WTC11 (cell line): Measurements from ENCODE around the gene DLG5. TPM values are rescaled to one million over a fixed set of nuclear protein-coding genes. Genes with fewer than 3 reads are reported as not detected.

Experiments
- ATAC-seq: fragments of 200-7000 bp; cut with Tn5 transposase; 2 replicates; pipeline ENCODE4 v1.10.0; 2021; ENCODE audit warnings: mild to moderate bottlenecking, moderate library complexity
- CTCF ChIA-PET: fragments of 300-600 bp; sonication (Branson Sonifier 250); formaldehyde crosslinking; loops from one replicate; lab custom pipeline; 2021; ENCODE audit warnings: antibody characterized with exemption; lab: Charles Lee
- POLR2A ChIA-PET: fragments of 350-600 bp; sonication (Branson Sonifier 250); formaldehyde crosslinking; loops from one replicate; lab custom pipeline; 2021; ENCODE audit warnings: antibody characterized with exemption; lab: Charles Lee
- DNase-seq: peaks from one replicate; pipeline ENCODE4 v3.0.0; 2021; ENCODE audit warnings: low spot score
- H3K27ac Mint-ChIP-seq: 2 replicates; pipeline ENCODE4 v1.8.0; 2021; ENCODE audit warnings: mixed read lengths
- H3K27me3 Mint-ChIP-seq: 2 replicates; pipeline ENCODE4 v1.8.0; 2021; ENCODE audit warnings: low read depth, mild to moderate bottlenecking, moderate library complexity, mixed read lengths
- H3K36me3 Mint-ChIP-seq: 2 replicates; pipeline ENCODE4 v1.8.0; 2021; ENCODE audit warnings: mixed read lengths
- H3K4me1 Mint-ChIP-seq: 2 replicates; pipeline ENCODE4 v1.8.0; 2022; ENCODE audit warnings: mixed read lengths
- H3K4me3 Mint-ChIP-seq: 2 replicates; pipeline ENCODE4 v1.8.0; 2021; ENCODE audit warnings: mild to moderate bottlenecking, moderate library complexity, mixed read lengths
- H3K9me3 Mint-ChIP-seq: 2 replicates; pipeline ENCODE4 v1.8.0; 2021; ENCODE audit warnings: mixed read lengths
- ATF1 ChIP-seq: sonication (generic); formaldehyde crosslinking; IDR thresholded peaks from 2 replicates; pipeline ENCODE4 v1.8.1; 2023; ENCODE audit warnings: mild to moderate bottlenecking, moderate library complexity, missing genetic modification reagents
- ELF4 ChIP-seq: sonication (generic); formaldehyde crosslinking; IDR thresholded peaks from 2 replicates; pipeline ENCODE4 v1.8.1; 2022; ENCODE audit warnings: low read depth, mild to moderate bottlenecking, moderate library complexity, missing genetic modification reagents
- ESRRA ChIP-seq: sonication (generic); formaldehyde crosslinking; IDR thresholded peaks from 2 replicates; pipeline ENCODE4 v1.8.1; 2022; ENCODE audit warnings: mild to moderate bottlenecking, missing genetic modification reagents, borderline replicate concordance
- FOXK1 ChIP-seq: sonication (generic); formaldehyde crosslinking; IDR thresholded peaks from 2 replicates; pipeline ENCODE4 v1.8.0; 2022; ENCODE audit warnings: mild to moderate bottlenecking, moderate library complexity, missing genetic modification reagents
- GRHL2 ChIP-seq: fragments of 250-450 bp; sonication (Bioruptor Pico); IDR thresholded peaks from 2 replicates; pipeline ENCODE4 v1.8.0; 2022; ENCODE audit warnings: mild to moderate bottlenecking, moderate library complexity; ENCODE audit not compliant: insufficient replicate concordance, severe bottlenecking
- GTF2I ChIP-seq: fragments of 250-450 bp; sonication (Bioruptor Pico); conservative IDR thresholded peaks from 2 replicates; pipeline ENCODE4 v1.4.0; 2021; ENCODE audit warnings: mild to moderate bottlenecking
- MXD4 ChIP-seq: fragments of 250-450 bp; sonication (Bioruptor Pico); IDR thresholded peaks from 2 replicates; pipeline ENCODE4 v1.8.0; 2021; ENCODE audit warnings: mild to moderate bottlenecking, moderate library complexity, borderline replicate concordance
- MYBL2 ChIP-seq: sonication (generic); formaldehyde crosslinking; IDR thresholded peaks from 2 replicates; pipeline ENCODE4 v1.8.1; 2023; ENCODE audit warnings: mild to moderate bottlenecking, moderate library complexity, missing genetic modification reagents
- NR2C2 ChIP-seq: sonication (generic); formaldehyde crosslinking; IDR thresholded peaks from 2 replicates; pipeline ENCODE4 v1.8.0; 2022; ENCODE audit warnings: mild to moderate bottlenecking, missing genetic modification reagents
- OVOL2 ChIP-seq: fragments of 250-450 bp; sonication (Bioruptor Pico); IDR thresholded peaks from 2 replicates; pipeline ENCODE4 v1.9.0; 2021; ENCODE audit warnings: mild to moderate bottlenecking, borderline replicate concordance
- PRRX2 ChIP-seq: fragments of 250-450 bp; sonication (Bioruptor Pico); IDR thresholded peaks from 2 replicates; pipeline ENCODE4 v1.8.0; 2021; ENCODE audit warnings: mild to moderate bottlenecking
- SMAD3 ChIP-seq: sonication (generic); formaldehyde crosslinking; IDR thresholded peaks from 2 replicates; pipeline ENCODE4 v1.8.0; 2022; ENCODE audit warnings: missing genetic modification reagents, mild to moderate bottlenecking, borderline replicate concordance
- TCF7 ChIP-seq: sonication (generic); formaldehyde crosslinking; IDR thresholded peaks from 2 replicates; pipeline ENCODE4 v1.8.0; 2022; ENCODE audit warnings: mild to moderate bottlenecking, low read depth, missing genetic modification reagents, moderate library complexity
- TEAD4 ChIP-seq: sonication (generic); formaldehyde crosslinking; IDR thresholded peaks from 2 replicates; pipeline ENCODE4 v1.8.0; 2022; ENCODE audit warnings: mild to moderate bottlenecking, missing genetic modification reagents
- ZNF671 ChIP-seq: fragments of 250-450 bp; sonication (Bioruptor Pico); IDR thresholded peaks from 2 replicates; pipeline ENCODE4 v1.8.0; 2021; ENCODE audit warnings: mild to moderate bottlenecking
- total RNA-seq: library from RNA; stranded (reverse); gene quantifications from 3 replicates; pipeline ENCODE4 v1.2.3, GENCODE V29; 2021
- TF ChIP-seq, protein P1 (sequence below): sonication (generic); formaldehyde crosslinking; IDR thresholded peaks from 2 replicates; pipeline ENCODE4 v1.8.1; 2022; ENCODE audit warnings: low read depth, mild to moderate bottlenecking, moderate library complexity, missing genetic modification reagents, borderline replicate concordance
- TF ChIP-seq, protein P2 (sequence below): fragments of 250-450 bp; sonication (Bioruptor Pico); conservative IDR thresholded peaks from 2 replicates; pipeline ENCODE4 v1.9.0; 2021; ENCODE audit warnings: mild to moderate bottlenecking
- TF ChIP-seq, protein P3 (sequence below): fragments of 250-450 bp; sonication (Bioruptor Pico); IDR thresholded peaks from 2 replicates; pipeline ENCODE4 v1.9.0; 2021; ENCODE audit warnings: mild to moderate bottlenecking
- TF ChIP-seq, protein P4 (sequence below): sonication (generic); formaldehyde crosslinking; IDR thresholded peaks from 2 replicates; pipeline ENCODE4 v1.8.1; 2023; ENCODE audit warnings: mild to moderate bottlenecking, missing genetic modification reagents, moderate library complexity
- TF ChIP-seq, protein P5 (sequence below): sonication (generic); formaldehyde crosslinking; conservative IDR thresholded peaks from 2 replicates; pipeline ENCODE4 v1.8.1; 2022; ENCODE audit warnings: mild to moderate bottlenecking, missing genetic modification reagents
- TF ChIP-seq, protein P6 (sequence below): fragments of 250-450 bp; sonication (Bioruptor Pico); IDR thresholded peaks from 2 replicates; pipeline ENCODE4 v1.9.0; 2021; ENCODE audit warnings: moderate library complexity, mild to moderate bottlenecking, inconsistent platforms, borderline replicate concordance

The DLG5 gene
- total RNA-seq, 1 experiment from 2014 or later: 65.5 TPM

DNA sequence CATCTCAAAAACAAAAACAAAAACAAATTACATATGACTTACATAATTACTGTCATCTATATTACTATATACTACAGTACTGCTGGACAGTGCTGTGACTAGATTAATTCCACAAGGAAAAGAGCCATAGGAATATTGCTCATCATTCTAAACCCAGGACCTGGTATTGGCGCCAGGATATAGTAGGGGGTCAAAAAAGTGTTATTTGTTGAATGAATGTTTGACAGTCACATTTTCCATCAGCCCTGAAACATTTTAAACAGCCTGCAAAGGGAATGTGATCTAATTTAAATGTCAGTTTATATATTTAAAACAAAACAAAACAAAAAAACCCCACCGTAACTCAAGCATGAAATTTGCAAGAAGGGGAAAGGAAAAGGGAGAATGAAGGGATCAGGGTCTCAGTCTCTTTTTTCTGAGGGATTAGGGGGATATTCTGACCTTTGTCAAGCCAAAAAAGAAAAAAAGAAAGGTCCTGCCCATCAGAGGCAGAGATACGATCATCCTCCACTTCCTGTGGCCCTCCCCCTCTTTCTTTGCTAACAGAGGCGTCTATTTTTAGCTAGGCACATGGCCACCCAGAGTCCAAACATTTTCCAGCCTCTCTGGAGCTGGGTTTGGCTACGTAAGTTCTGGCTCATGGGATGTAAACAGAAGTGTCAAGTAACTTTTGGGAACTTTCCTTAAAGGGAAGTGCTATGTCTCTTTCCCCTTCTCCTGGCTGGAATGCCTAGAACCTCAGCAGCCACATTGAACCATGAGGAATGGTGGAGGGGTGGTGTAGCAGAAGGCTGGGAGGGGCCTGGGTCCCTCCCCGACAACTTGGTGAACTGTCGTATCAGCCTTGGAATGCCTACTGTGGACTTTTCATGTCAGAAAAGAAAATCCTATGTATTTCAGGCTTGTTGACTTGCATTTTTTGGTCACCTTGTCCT, 44.6 kb upstream of the DLG5 start:
- Mint-ChIP-seq H3K4me3 (no peak overlapping the region), H3K27me3 (no peaks in the 10 kb centered on the region), H3K4me1 (peaks cover 20% of the 10 kb centered on the region), H3K36me3 (no peaks in the 10 kb centered on the region), H3K9me3 (no peaks in the 10 kb centered on the region), H3K27ac (peak overlapping the region; percentile 81)
- ChIA-PET POLR2A (no interaction called here), CTCF (interaction anchor here (0.6 to 1.4 kb wide), 3 partner anchors 17 to 158 kb away, joined by 3 to 5 read pairs (median 3); no protein-coding TSS in a partner anchor)
- no peak for DNase-seq
- TF ChIP-seq GTF2I (CRISPR knock-in tag) (0 out of 2 replicates have a peak, but pooled peaks have one; percentile 31), MYBL2 (CRISPR knock-in tag) (no peak), ELF4 (CRISPR knock-in tag) (no peak), PRRX2 (CRISPR knock-in tag) (no peak), NR2C2 (CRISPR knock-in tag) (no peak), OVOL2 (no peak)
- TF ChIP-seq, protein P1, sequence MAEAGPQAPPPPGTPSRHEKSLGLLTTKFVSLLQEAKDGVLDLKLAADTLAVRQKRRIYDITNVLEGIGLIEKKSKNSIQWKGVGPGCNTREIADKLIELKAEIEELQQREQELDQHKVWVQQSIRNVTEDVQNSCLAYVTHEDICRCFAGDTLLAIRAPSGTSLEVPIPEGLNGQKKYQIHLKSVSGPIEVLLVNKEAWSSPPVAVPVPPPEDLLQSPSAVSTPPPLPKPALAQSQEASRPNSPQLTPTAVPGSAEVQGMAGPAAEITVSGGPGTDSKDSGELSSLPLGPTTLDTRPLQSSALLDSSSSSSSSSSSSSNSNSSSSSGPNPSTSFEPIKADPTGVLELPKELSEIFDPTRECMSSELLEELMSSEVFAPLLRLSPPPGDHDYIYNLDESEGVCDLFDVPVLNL (CRISPR knock-in tag): no peak
- TF ChIP-seq, protein P2, sequence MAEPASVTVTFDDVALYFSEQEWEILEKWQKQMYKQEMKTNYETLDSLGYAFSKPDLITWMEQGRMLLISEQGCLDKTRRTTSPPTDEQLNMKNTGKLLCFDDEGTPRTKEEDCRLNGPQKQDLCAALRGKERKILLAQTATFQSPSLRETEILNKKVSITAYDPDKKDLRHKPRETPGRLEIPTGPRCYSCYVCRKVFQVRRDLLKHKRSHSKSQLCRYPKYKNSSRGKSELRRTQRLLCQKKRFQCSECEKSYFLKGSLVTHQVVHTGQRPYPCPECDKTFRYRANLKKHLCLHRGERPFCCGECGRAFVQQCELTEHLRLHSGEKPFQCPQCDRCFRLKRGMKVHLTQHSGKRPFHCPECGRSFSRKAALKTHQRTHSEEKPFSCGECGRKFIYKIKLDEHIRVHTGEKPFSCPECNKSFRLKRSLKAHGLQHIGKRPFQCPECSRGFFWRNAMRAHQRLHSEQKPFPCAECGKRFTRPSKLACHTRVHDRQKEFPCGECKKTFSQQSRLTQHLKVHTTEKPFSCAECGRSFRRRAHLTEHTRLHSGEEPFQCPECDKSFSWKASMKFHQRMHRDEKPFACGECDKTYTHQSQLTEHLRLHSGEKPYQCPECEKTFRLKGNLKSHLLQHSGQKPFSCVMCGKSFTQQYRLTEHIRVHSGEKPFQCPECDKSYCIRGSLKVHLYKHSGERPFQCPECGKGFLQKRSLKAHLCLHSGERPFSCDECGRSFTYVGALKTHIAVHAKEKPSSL (CRISPR knock-in tag): 0 out of 2 replicates have a peak, but pooled peaks have one; percentile 24
- TF ChIP-seq, all 79 proteins: peak for 2
- peak; percentile 11 for ATAC-seq

DNA sequence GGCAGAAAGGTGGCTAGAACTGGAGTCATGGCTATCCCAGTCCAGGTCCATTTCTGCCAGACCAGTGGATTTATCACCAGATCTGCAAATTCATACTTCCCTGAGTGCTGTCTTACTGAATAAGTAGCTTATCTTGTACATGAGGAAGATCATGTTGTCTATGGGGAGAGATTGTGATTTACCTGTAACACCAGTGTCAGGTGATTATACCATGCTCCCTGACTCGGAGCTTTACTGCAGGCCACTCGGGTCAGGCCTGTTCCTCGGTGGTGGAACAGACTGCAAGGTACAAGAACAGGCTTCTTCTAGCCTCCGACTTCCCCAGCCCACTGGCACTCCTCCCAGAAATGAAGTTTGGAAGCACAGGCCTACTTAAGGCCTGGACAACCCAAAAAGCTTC, 42.6 kb upstream of the DLG5 start:
- ChIA-PET POLR2A (no interaction called here), CTCF (interaction anchor here (2.5 kb wide), 1 partner anchor 79 kb away, joined by 15 read pairs; no protein-coding TSS in a partner anchor)
- H3K9me3 Mint-ChIP-seq: peaks cover 12% of the 10 kb centered on the region
- no peaks in the 10 kb centered on the region; the same call in 1 of the 2 replicates for H3K27me3 Mint-ChIP-seq
- DNase-seq (no peak), ATAC-seq (no peak)
- H3K4me1 Mint-ChIP-seq: peaks cover 11% of the 10 kb centered on the region
- peaks cover 11% of the 10 kb centered on the region for H3K36me3 Mint-ChIP-seq
- no peak overlapping the region for H3K4me3 Mint-ChIP-seq
- TF ChIP-seq ZNF671 (CRISPR knock-in tag) (no peak), TEAD4 (no peak), SMAD3 (CRISPR knock-in tag) (no peak)
- no peak overlapping the region for H3K27ac Mint-ChIP-seq

DNA sequence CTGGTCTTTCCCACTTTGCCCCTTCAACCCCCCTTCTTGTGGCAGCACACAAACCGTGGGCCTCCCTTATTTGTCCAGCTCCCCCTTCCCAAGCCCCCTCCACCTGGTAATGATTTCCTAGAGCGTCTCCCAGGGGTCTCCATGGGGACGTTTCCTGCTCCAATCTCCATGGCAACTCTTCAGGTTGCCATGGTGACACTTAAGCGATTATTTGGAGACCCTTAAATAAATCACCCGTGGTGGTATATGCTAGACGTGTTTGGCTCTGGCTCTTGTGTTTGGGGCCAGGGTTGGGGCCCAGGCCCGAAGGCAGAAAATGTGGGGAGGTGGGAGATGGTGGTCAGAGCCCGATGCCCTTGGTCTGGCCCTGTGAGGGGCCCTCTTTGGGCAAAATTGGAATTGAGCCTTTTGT, 41.1 kb upstream of the DLG5 start:
- POLR2A ChIA-PET: no interaction called here

DNA sequence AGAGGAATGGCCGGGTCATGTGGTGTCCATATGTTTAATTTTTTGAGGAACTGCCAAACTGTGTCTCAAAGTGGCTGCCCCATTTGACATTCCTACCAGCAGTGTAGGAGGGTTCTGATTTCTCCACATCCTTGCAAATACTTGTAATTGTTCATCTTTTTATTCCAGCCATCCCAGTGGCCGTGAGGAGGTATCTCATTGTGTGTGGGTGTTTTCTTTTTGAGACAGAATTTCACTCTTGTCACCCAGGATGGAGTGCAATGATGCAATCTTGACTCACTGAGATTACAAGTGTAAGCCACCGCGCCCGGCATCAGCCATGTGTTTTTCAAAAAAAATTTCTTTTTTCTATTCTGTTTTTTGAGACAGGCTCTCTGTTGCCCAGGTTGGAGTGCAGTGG, 38.7 kb upstream of the DLG5 start:
- CTCF ChIA-PET: interaction anchor here (0.9 to 2.6 kb wide), 3 partner anchors 9 to 76 kb away, joined by 3 to 11 read pairs (median 3); no protein-coding TSS in a partner anchor
- POLR2A ChIA-PET: no interaction called here
- TF ChIP-seq ATF1 (CRISPR knock-in tag) (no peak), FOXK1 (CRISPR knock-in tag) (no peak), TCF7 (CRISPR knock-in tag) (no peak), TEAD4 (no peak), OVOL2 (no peak), MYBL2 (CRISPR knock-in tag) (no peak), MXD4 (CRISPR knock-in tag) (no peak), GRHL2 (CRISPR knock-in tag) (no peak), ESRRA (no peak)
- TF ChIP-seq, protein P3, sequence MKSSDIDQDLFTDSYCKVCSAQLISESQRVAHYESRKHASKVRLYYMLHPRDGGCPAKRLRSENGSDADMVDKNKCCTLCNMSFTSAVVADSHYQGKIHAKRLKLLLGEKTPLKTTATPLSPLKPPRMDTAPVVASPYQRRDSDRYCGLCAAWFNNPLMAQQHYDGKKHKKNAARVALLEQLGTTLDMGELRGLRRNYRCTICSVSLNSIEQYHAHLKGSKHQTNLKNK: no peak
- TF ChIP-seq, protein P4, sequence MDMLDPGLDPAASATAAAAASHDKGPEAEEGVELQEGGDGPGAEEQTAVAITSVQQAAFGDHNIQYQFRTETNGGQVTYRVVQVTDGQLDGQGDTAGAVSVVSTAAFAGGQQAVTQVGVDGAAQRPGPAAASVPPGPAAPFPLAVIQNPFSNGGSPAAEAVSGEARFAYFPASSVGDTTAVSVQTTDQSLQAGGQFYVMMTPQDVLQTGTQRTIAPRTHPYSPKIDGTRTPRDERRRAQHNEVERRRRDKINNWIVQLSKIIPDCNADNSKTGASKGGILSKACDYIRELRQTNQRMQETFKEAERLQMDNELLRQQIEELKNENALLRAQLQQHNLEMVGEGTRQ: no peak
- TF ChIP-seq, protein P5, sequence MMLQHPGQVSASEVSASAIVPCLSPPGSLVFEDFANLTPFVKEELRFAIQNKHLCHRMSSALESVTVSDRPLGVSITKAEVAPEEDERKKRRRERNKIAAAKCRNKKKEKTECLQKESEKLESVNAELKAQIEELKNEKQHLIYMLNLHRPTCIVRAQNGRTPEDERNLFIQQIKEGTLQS (CRISPR knock-in tag): no peak
- TF ChIP-seq, protein P6, sequence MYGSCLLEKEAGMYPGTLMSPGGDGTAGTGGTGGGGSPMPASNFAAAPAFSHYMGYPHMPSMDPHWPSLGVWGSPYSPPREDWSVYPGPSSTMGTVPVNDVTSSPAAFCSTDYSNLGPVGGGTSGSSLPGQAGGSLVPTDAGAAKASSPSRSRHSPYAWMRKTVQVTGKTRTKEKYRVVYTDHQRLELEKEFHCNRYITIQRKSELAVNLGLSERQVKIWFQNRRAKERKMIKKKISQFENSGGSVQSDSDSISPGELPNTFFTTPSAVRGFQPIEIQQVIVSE (CRISPR knock-in tag): no peak

More for the DNA sequence above, 41.1 kb upstream of the DLG5 start:
- Mint-ChIP-seq H3K36me3 (peaks cover 19% of the 10 kb centered on the region), H3K27me3 (no peaks in the 10 kb centered on the region; the same call in 1 of the 2 replicates), H3K4me3 (no peak overlapping the region), H3K4me1 (peaks cover 13% of the 10 kb centered on the region), H3K27ac (0 out of 2 replicates have a peak overlapping the region, but pooled peaks have one; percentile 30), H3K9me3 (peaks cover 21% of the 10 kb centered on the region)
- CTCF ChIA-PET: interaction anchor here (0.9 to 2.6 kb wide), 2 partner anchors 33 to 78 kb away, joined by 4 to 11 read pairs; no protein-coding TSS in a partner anchor
- no peak for TF ChIP-seq OVOL2
- ATAC-seq (no peak), DNase-seq (no peak)

More for the DNA sequence above, 38.7 kb upstream of the DLG5 start:
- Mint-ChIP-seq H3K4me1 (peaks cover 6% of the 10 kb centered on the region), H3K4me3 (no peak overlapping the region), H3K27ac (no peak overlapping the region), H3K36me3 (peaks cover 19% of the 10 kb centered on the region), H3K27me3 (no peaks in the 10 kb centered on the region; the same call in 1 of the 2 replicates), H3K9me3 (peaks cover 21% of the 10 kb centered on the region)
- DNase-seq (no peak), ATAC-seq (no peak)
